Right hindlimb (tissue), 1 donor: ENCODE data around the gene CHD6.

Experiments used
- DNase-seq: peaks from one replicate; pipeline ENCODE4 v3.0.0-alpha.2; 2018

Gene CHD6

GRCh38 chr20:41505184-41505583, 113.0 kb downstream of the CHD6 start:
- no peak for DNase-seq

GRCh38 chr20:41501376-41501775, 116.8 kb downstream of the CHD6 start:
- no peak for DNase-seq

GRCh38 chr20:41499961-41500725, 118.0 kb downstream of the CHD6 start:
- no peak for DNase-seq

GRCh38 chr20:41499064-41499463, 119.1 kb downstream of the CHD6 start:
- DNase-seq: no peak

DNA sequence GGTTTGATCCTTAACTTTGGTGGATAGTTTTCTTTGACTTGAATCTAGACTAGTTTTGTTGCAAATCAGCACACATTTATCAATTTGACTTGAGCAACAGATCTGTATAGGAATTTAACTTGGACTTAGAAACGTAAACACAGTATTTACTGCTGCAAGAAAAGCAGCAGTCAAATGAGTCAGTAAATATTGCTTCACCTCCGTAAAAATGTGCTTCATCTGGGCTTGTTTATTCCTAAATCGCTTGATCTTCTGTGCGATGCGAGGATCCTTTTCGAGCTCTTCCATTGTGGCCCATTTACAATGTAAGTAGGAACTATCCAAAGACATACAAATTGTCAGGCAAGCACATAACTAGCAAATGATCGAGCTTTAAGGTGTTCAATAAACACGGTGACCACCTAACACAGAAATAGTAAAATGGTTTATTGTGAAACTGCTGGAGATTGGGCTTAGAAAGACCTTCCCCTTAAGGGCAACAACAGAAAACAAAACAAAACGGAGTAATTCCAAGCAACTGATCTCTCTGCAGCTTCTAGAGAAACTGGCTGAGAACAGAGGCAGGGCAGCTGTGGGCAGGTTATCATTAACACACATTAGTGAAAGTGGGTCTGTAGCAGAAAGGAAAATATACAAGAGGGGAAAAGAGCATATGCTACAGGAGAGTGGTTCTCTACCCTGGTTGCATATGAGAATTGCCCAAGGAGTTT, 120.8 kb downstream of the CHD6 start:
- DNase-seq: no peak

DNA sequence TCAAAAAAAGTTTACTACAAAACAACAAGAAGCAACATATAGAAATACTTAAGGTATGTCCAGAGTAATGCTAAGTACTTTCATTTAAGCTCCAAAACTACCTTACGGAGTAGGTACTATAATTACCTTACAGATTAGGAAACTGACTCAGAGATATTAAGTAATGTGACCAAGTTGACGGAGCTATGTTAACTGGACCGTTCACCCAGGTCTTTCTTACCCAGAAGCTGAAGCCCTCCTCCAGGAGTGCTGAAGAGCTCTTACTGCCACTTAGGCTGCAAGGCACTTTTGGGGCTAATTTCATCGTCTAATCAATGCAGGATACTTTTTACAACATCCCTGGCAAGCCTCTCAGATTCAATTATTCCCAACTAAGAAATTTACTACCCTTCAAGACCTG, 123.7 kb downstream of the CHD6 start:
- DNase-seq: no peak

GRCh38 chr20:41483553-41483930, 134.6 kb downstream of the CHD6 start:
- no peak for DNase-seq

DNA sequence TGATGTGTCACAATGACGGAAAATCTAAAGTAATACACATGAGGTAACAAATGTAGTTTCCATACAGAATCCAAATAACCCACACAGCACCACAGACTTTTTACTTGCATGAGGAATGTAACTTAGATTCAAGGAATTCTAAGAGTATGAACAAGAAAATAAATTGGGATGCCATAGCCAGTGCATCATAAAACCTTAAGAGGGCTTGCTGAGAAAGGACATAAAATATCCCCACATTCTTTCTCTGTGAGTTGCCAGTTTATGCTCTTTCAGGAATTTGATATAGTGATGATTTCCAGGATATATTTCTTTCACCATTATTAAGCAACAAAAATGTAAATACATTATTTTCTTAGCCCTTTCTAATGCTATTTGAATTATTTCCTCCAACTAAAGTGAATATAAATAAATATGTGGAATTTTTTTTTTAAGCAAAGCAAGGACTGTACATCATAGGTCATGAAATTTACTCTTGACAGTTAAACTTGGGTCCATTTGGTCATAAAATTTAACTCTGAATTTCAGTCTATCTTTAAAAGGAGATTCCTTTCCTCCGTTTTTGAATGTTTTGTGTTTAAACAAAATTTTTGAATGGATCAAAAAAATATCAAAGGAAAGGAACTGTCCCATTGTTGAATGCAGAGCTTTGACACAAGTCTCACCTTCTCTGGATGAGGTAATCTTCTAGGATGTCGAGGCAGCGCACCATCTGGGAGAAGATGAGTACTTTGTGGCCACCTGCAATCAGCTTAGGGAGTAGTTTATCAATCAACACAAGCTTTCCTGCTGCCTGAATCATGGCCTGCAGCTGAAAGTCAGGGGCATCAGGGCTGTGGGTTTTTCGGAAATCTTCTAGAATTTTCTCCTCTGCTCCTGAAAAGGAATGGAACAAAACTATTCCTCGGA, 135.3 kb downstream of the CHD6 start:
- no peak for DNase-seq

- DNase-seq: no peak
Observed at GRCh38 chr20:41480054-41480770, 138.0 kb downstream of the CHD6 start.

DNA sequence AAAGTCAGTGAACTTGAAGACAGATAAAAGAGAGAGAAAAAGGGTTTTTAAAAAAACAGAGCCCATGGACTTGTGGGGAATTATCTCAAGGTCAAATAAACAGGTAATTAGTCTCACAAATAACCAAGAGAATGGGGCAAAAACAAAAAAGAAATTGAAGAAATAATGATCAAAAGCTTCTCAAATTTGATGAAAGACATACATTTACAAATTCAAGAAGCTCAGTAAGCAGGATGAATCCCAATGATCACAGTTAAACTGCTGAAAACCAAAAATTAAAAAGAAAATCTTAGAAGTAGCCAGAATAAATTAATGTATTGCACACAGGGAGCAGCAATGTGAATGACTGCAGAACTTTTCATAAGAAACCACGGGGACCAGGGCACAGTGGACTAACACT, 139.1 kb downstream of the CHD6 start:
- no peak for DNase-seq

DNA sequence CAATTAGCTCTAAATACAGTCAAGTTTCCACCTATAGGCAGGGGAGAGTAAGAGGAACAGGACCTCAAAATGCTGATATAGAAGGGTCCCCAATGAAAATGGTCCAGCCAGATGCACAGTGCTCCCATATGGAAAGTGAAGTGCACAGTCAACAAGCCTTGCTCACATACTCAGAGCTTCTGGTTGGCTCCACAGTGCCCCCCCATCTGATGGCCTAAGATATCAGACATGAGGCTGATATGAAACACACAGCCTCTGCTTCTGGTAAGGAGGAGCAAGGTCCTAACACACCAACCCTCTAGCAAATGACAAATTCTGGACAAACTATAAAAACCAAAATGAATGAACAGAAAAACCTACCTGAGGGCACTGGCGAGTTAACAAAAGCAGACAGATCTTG, 140.2 kb downstream of the CHD6 start:
- DNase-seq: no peak

GRCh38 chr20:41476446-41476845, 141.7 kb downstream of the CHD6 start:
- no peak for DNase-seq

DNA sequence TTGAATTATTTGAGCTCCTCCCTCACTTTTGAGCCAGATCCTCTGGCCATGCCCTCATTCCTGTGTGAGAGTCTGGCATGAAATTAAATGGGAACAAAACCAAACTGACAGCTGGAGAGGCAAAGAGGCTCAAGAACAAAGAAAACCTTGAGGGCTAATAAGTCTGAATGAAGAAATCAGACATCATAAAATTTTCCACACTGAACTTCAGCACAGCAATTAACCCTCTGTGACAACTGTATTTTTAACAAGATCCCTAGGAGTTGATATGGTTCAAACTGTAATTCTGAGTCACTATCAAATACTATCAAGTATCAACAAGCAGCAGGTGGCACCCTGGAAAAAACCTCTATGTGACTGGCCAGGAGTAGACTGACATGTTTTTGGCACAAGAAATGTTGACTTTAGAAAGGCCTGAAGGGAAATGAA, 142.2 kb downstream of the CHD6 start:
- DNase-seq: peak; percentile 65

GRCh38 chr20:41475503-41475902, 142.7 kb downstream of the CHD6 start:
- no peak for DNase-seq

GRCh38 chr20:41470362-41471095, 147.6 kb downstream of the CHD6 start:
- no peak for DNase-seq

- no peak for DNase-seq
Observed at GRCh38 chr20:41469868-41470267, 148.3 kb downstream of the CHD6 start.

GRCh38 chr20:41468994-41469600, 149.1 kb downstream of the CHD6 start:
- no peak for DNase-seq

DNA sequence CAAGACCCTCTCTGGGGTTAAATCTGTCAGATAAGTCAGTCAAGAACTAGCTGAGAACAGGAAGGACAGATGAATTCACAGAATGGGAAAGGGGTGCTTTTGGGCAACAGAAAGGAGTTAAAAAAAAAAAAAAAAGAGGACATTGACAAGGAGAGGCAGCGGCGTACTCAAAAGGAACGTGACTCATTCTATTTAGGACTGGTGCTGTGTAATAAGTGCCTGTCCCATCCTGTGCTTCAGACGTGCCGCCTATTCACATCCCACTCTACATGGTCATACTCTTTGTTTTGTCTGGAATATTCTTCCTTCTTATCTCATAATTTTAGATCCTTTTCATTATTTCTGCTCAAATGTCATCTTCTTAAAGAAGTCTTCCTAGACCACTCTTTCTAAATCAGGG, 150.5 kb downstream of the CHD6 start:
- no peak for DNase-seq

- DNase-seq: no peak
Observed at GRCh38 chr20:41467220-41467619, 151.0 kb downstream of the CHD6 start.

DNA sequence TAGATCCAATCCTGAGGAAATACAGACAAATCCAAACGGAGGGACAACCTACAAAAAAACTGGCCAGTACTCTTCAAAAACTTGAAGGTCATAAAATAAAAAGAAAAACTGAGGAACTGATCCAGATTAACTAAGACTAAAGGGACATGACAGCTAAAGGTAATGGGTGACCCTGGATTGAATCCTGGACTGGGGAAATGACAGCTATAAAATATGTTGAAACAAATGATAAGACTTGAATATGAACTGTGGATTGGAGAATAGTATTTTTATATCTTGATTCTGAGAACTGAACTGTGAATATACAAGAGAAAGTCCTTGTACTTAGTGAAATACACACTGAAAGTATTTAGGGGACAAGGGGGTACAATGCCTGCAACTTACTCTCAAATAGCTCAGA, 154.6 kb downstream of the CHD6 start:
- DNase-seq: no peak

- DNase-seq: no peak
Observed at GRCh38 chr20:41462372-41463161, 155.6 kb downstream of the CHD6 start.
